CD4-positive, alpha-beta T cell treated with Interleukin-10 for 1 hour (primary cell): ENCODE measurements around the gene R3HDM2.
"Not testable (repeated sequence)": the region's sequence is repeated elsewhere in the genome, so short reads cannot be mapped to it uniquely, and the experiment has no call there.

ENCODE experiments used
- DNase-seq: peaks from one replicate; pipeline ENCODE4 v3.0.0-alpha.2; 2020

Gene R3HDM2

GRCh38 chr12:57370696-57371095 lies 60.1 kb downstream of the R3HDM2 start:
- no peak for DNase-seq

- no peak for DNase-seq
Measured at GRCh38 chr12:57370072-57370471, 60.8 kb downstream of the R3HDM2 start.

GRCh38 chr12:57369202-57369601 lies 61.6 kb downstream of the R3HDM2 start:
- DNase-seq = no peak

- no peak for DNase-seq
Measured at GRCh38 chr12:57368349-57369095, 62.3 kb downstream of the R3HDM2 start.

GRCh38 chr12:57367121-57367520 lies 63.7 kb downstream of the R3HDM2 start:
- DNase-seq = no peak

GRCh38 chr12:57366315-57366714 lies 64.5 kb downstream of the R3HDM2 start:
- DNase-seq = no peak

GRCh38 chr12:57364156-57364555 lies 66.7 kb downstream of the R3HDM2 start:
- not testable (repeated sequence) for DNase-seq

- no peak for DNase-seq
Measured at GRCh38 chr12:57360468-57360867, 70.4 kb downstream of the R3HDM2 start.

- DNase-seq = no peak
Measured at GRCh38 chr12:57358646-57359045, 72.2 kb downstream of the R3HDM2 start.

- DNase-seq = no peak
Measured at GRCh38 chr12:57355734-57356133, 75.1 kb downstream of the R3HDM2 start.

GRCh38 chr12:57352166-57352565 lies 78.7 kb downstream of the R3HDM2 start:
- no peak for DNase-seq

GRCh38 chr12:57347284-57347683 lies 83.6 kb downstream of the R3HDM2 start:
- no peak for DNase-seq

GRCh38 chr12:57343703-57344378 lies 87.0 kb downstream of the R3HDM2 start:
- no peak for DNase-seq

GRCh38 chr12:57342207-57342691 lies 88.6 kb downstream of the R3HDM2 start:
- DNase-seq = no peak

- DNase-seq = no peak
Measured at GRCh38 chr12:57341275-57341990, 89.4 kb downstream of the R3HDM2 start.

GRCh38 chr12:57340104-57340503 lies 90.7 kb downstream of the R3HDM2 start:
- peak; percentile 17 for DNase-seq

GRCh38 chr12:57336299-57336698 lies 94.5 kb downstream of the R3HDM2 start:
- not testable (repeated sequence) for DNase-seq

GRCh38 chr12:57334219-57334618 lies 96.6 kb downstream of the R3HDM2 start:
- DNase-seq = no peak

- no peak for DNase-seq
Measured at GRCh38 chr12:57332646-57333312, 98.1 kb downstream of the R3HDM2 start.

GRCh38 chr12:57330992-57331391 lies 99.9 kb downstream of the R3HDM2 start:
- DNase-seq = no peak

GRCh38 chr12:57329219-57329618 lies 101.6 kb downstream of the R3HDM2 start:
- DNase-seq = no peak

GRCh38 chr12:57325395-57325794 lies 105.4 kb downstream of the R3HDM2 start:
- no peak for DNase-seq

GRCh38 chr12:57323416-57323815 lies 107.4 kb downstream of the R3HDM2 start:
- DNase-seq = no peak
